ENCODE results near the gene SDF2.
"Not testable (repeated sequence)": the region's sequence is repeated elsewhere in the genome, so short reads cannot be mapped to it uniquely, and the experiment has no call there.

SDF2 gene

DNA sequence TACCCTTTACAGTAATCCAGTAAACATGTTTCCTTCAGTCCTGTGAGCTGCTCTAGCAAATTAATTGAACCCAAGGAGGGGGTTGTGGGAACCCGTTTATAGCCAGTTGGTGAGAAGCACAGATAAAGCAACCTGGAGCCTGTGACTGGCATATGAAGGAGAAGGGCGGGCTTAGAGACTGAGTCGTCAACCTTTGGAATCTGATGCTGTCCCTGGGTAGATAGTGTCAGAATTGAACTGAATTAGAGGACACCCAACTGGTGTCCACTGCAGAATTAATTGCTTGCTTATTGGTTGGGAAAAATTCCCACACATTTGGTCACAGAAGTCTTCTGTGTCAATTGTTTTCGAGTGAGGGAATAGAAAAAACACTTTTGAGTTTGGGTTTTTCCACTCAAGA lies 34.9 kb downstream of the SDF2 start:
- DNase-seq (ENCODE audit: low spot score), result no peak

DNA sequence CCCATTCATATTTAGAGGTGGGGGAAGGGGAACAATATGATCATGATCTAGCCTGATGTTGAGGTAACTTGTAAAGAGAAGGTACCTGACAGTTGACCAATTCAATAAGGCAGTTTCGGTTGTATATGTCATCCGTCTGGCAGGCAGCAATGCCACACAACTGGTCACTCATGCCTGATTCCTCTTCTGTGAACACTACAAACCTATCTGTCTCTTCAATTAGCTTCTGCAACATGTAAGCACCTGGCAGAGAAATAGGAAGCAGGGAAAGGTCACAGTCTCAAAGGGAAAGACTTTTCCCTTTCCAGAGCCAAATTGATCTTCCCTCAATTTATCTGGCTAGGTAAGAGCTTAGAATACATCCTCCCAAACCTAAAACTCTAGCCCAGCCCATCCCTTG lies 37.6 kb downstream of the SDF2 start:
- no peak for DNase-seq (ENCODE audit: low spot score)

GRCh38 chr17:28623696-28624095 lies 38.0 kb downstream of the SDF2 start:
- no peak for DNase-seq (ENCODE audit: low spot score)

DNA sequence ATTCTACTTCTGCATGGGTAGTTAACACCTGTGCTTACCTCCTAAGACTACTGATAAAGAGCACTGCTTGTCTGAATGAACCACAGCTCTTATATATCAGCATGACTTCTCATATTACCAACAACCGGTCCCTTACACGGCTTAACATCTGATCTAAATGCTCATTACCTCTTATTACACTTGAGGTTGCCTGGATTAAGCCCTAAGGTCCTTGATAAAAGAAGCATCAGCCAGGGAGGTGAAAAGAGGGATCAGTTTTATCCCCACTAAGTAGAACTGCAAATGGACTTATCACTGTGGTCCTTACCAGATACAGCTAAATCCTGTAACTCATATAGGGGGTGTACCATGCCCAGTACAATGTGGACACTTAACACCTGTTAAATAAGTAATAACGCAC lies 39.5 kb downstream of the SDF2 start:
- no peak for DNase-seq (ENCODE audit: low spot score)

GRCh38 chr17:28620010-28620409 lies 41.7 kb downstream of the SDF2 start:
- DNase-seq (ENCODE audit: low spot score), result no peak

DNA sequence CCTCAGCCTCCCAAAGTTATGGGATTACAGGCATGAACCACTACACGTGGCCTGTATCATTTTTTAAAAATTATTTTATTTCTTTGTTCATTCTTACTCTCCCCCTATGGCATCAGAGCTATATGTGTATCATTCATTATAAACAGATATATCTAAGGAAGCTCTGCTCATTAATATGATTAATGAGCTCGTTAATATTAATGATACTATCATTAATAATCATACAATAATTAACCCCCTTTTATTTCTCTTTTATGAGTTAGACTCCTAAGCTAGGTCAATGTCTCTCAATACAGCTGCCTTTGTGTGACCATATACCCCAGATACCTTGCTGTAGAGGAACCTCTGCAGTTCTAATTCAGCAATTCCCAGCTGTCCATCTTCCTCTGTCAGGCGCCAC lies 43.2 kb downstream of the SDF2 start:
- no peak for DNase-seq (ENCODE audit: low spot score)

DNA sequence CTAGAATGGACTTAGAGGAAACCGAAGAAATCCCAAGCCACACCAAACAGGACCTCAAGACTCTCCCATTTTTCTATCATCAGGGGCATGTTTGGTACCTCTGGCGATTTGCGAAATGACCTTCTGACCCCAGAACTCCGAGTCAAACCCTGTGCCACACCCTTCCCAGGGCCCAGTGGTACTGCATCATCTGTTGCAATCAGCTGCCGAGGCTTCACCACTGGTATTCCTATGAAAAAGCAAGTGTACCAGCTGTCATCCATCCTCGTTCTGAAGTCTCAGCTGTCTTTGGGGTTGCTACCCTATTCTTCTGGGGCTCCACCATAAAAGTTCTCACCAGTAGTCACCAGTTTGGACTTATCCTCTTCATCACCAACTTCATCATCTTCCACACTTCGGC lies 45.4 kb downstream of the SDF2 start:
- no peak for DNase-seq (ENCODE audit: low spot score)

GRCh38 chr17:28615260-28615940 lies 46.3 kb downstream of the SDF2 start:
- DNase-seq (ENCODE audit: low spot score), result no peak

DNA sequence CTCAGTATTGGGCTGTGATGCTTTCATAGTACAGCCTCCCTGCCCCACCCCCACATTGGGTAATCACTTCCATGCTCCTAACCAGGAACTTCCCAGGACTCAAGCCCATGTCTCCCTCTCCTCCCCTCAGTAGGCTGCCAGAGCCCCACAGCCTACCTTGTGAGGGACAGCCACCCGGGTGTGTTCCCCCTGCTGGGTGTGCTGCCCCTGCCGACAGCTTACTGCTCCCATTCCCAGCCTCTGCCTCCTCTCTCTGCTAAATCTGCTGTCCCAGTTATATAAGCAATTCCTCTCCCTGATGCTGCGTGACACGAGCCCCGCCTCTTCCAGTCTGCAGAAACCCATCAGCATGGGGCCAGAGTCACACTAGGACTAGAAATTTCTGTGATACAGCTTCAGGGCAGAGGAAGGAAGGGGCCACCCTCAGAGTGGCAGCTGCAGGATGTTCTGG lies 47.8 kb downstream of the SDF2 start, which contains the start of gene RSKR:
Gene RSKR, minus strand, starts transcription at position 255 of the 451 bp plus-strand sequence. Its CDS starts 24 bp downstream, at position 231.
- no peak for DNase-seq (ENCODE audit: low spot score)

- DNase-seq (ENCODE audit: low spot score), result peak; percentile 49
Observed at GRCh38 chr17:28612936-28613872, 48.5 kb downstream of the SDF2 start.

- DNase-seq (ENCODE audit: low spot score), result no peak
Observed at GRCh38 chr17:28612531-28612930, 49.2 kb downstream of the SDF2 start.

DNA sequence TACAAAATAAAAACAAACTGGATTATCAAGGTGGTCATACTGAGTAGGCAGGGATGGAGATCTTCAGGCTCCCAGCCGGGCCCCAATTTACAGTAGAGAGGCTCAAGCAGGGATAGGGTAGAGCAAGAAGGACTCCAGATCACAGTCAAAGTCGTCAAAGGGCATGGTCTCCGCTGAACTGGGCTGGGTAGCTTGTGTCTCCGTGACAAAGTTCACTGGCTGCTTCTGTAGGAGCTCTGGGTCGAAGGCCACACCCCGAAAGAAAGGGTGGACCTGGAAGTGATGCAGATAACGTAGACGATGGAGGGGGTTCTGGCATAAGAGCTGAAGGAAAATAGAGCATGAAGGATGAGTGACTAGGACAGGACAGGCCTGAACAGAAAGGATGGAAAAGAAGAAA lies 51.3 kb downstream of the SDF2 start:
- no peak for DNase-seq (ENCODE audit: low spot score)

- not testable (repeated sequence) for DNase-seq (ENCODE audit: low spot score)
Observed at GRCh38 chr17:28604031-28604430, 57.7 kb downstream of the SDF2 start.

DNA sequence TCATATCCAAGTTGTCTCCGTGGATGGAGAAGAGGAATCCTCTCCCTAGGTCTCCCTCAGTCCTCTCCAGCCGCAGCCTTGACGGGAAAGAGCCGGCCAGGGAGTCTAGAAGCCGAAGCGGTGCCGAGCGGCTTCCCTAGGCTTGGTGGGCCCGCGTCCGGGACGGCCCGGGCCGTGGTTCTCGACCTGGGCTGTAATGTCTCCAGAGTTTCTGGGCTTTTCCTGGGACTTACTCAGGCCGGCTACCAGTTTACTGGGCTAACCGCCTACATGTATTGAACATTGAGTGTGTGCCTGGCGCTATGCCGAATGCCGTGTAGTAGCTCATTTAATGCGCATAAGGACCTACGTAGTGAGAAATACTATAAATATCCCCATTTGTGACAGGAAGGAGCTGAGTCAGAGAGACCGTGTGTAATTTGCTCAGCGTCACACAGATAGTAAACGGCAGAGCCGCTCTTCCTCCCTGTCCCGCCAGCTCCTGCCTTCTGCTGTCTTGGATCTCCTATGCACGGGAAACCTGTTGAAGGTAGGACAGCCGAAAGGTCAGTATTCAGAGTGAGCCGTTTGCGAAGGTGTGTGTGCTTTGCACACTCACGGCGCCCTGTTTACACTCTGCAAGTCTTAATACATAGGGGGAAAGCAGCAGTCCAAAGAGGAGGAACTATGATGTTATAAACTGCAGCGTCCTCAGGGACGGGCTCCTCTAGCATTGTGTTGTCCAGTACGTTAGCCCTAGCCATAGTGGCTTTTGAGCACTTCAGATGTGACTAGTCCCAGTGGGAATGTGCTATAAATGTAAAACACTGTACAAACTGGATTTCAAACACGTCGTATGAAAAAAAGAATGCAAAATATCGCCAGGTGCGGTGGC lies 62.2 kb downstream of the SDF2 start:
- peak; percentile 82 for DNase-seq (ENCODE audit: low spot score)

DNA sequence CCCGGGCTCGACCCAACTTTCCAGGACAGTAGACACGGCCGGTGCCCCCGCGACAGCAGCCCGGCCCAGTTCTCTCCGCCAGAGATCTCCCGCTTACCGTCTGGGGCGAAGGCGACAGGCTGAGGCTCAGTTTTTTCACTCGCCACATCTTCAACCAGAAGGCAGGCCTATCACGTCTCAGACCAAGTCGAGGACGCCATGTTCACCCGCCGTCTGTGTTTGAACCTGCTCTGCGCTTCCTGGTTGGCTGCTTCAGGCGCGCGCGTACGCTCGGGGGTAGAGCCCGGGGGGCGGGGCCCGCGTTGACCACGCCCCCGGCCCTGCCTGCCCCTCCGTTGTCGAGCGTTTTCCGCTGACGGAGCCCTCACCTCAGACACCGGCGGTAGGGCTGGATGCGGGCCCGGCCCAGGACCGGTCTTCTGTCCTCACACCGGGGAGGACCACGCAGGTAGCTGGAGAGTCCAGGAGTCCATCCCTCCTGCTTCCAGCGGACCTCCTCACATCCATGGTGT lies 62.9 kb downstream of the SDF2 start, which contains the start of gene SPAG5:
Gene SPAG5, minus strand, starts transcription at position 227 of the 512 bp plus-strand sequence. Its CDS starts 79 bp downstream, at position 148.
- peak; percentile 99 for DNase-seq (ENCODE audit: low spot score)

- peak; percentile 22 for DNase-seq (ENCODE audit: low spot score)
Observed at GRCh38 chr17:28598389-28598788, 63.3 kb downstream of the SDF2 start.
